Mesothelial cell of epicardium (in vitro differentiated cells): ENCODE measurements around the gene RTL3. TPM values are rescaled to one million over a fixed set of nuclear protein-coding genes. Genes with fewer than 3 reads are reported as not detected.

Experiments used
- DNase-seq, 2 experiments: peaks; one replicate each; pipeline ENCODE4 v3.0.0; 2021; ENCODE audit warnings: low spot score in 2 of 2; ENCODE audit not compliant: unreplicated experiment in 2 of 2
- H3K27ac Mint-ChIP-seq: 2 replicates; pipeline ENCODE4 v1.8.0; 2021; ENCODE audit warnings: mixed read lengths
- H3K27me3 Mint-ChIP-seq: 2 replicates; pipeline ENCODE4 v1.8.0; 2021; ENCODE audit warnings: low read depth, mixed read lengths
- H3K36me3 Mint-ChIP-seq: 2 replicates; pipeline ENCODE4 v1.8.0; 2021; ENCODE audit warnings: mixed read lengths
- H3K4me1 Mint-ChIP-seq: 2 replicates; pipeline ENCODE4 v1.8.0; 2021; ENCODE audit warnings: mixed read lengths
- H3K4me3 Mint-ChIP-seq: 2 replicates; pipeline ENCODE4 v1.8.0; 2021; ENCODE audit warnings: mild to moderate bottlenecking, moderate library complexity, mixed read lengths
- H3K9me3 Mint-ChIP-seq: 2 replicates; pipeline ENCODE4 v1.8.0; 2021; ENCODE audit warnings: mixed read lengths
- CTCF ChIP-seq: fragments of 200-600 bp; sonication (generic); IDR thresholded peaks from one replicate; pipeline ENCODE4 v1.5.0; 2021; ENCODE audit warnings: antibody characterized with exemption; ENCODE audit not compliant: unreplicated experiment
- total RNA-seq: library from RNA; stranded (reverse); gene quantifications from 3 replicates; pipeline ENCODE4 v1.2.1, GENCODE V29; 2021

RTL3 gene
- total RNA-seq, 1 donor from 2014 or later: not detected

GRCh38 chrX:78658414-78658813, 714 bp downstream of the RTL3 start:
- no peak for DNase-seq
- peaks cover 5% of the 10 kb centered on the region for H3K9me3 Mint-ChIP-seq
- no peaks in the 10 kb centered on the region for H3K27me3 Mint-ChIP-seq
- peaks cover 2% of the 10 kb centered on the region for H3K4me1 Mint-ChIP-seq
- H3K36me3 Mint-ChIP-seq: no peaks in the 10 kb centered on the region
- no peak for TF ChIP-seq CTCF
- H3K4me3 Mint-ChIP-seq: no peak overlapping the region
- no peak overlapping the region for H3K27ac Mint-ChIP-seq

- no peak for DNase-seq
- no peak for TF ChIP-seq CTCF
- H3K36me3 Mint-ChIP-seq: no peaks in the 10 kb centered on the region
- no peak overlapping the region for H3K27ac Mint-ChIP-seq
- H3K4me3 Mint-ChIP-seq: no peak overlapping the region
- no peaks in the 10 kb centered on the region for H3K9me3 Mint-ChIP-seq
- H3K27me3 Mint-ChIP-seq: no peaks in the 10 kb centered on the region
- peaks cover 8% of the 10 kb centered on the region for H3K4me1 Mint-ChIP-seq
These were observed 3.5 kb downstream of the RTL3 start for GRCh38 chrX:78655642-78656041.

- no peaks in the 10 kb centered on the region for H3K27me3 Mint-ChIP-seq
- TF ChIP-seq CTCF: no peak
- no peaks in the 10 kb centered on the region for H3K36me3 Mint-ChIP-seq
- peaks cover 1% of the 10 kb centered on the region for H3K9me3 Mint-ChIP-seq
- no peak for DNase-seq
- H3K27ac Mint-ChIP-seq: peak overlapping the region; percentile 62
- no peak overlapping the region for H3K4me3 Mint-ChIP-seq
- peaks cover 8% of the 10 kb centered on the region for H3K4me1 Mint-ChIP-seq
These were observed 5.9 kb downstream of the RTL3 start for GRCh38 chrX:78653118-78653822.

GRCh38 chrX:78650906-78651437, 8.2 kb downstream of the RTL3 start:
- H3K4me3 Mint-ChIP-seq: no peak overlapping the region
- peaks cover 24% of the 10 kb centered on the region for H3K9me3 Mint-ChIP-seq
- no peak overlapping the region for H3K27ac Mint-ChIP-seq
- H3K4me1 Mint-ChIP-seq: peaks cover 8% of the 10 kb centered on the region
- TF ChIP-seq CTCF: no peak
- no peak for DNase-seq
- no peaks in the 10 kb centered on the region for H3K36me3 Mint-ChIP-seq
- no peaks in the 10 kb centered on the region for H3K27me3 Mint-ChIP-seq

- Mint-ChIP-seq H3K36me3 (no peaks in the 10 kb centered on the region), H3K4me1 (no peaks in the 10 kb centered on the region), H3K27ac (no peak overlapping the region), H3K9me3 (peaks cover 64% of the 10 kb centered on the region), H3K27me3 (no peaks in the 10 kb centered on the region), H3K4me3 (no peak overlapping the region)
- TF ChIP-seq CTCF: no peak
- DNase-seq: no peak
These were observed 15.3 kb downstream of the RTL3 start for GRCh38 chrX:78643874-78644273.
